HepG2 (cell line): ENCODE results near the gene ERCC5. TPM values are rescaled to one million over a fixed set of nuclear protein-coding genes. Genes with fewer than 3 reads are reported as not detected.

Experiments used
- ATAC-seq: fragments of 200-7000 bp; cut with Tn5 transposase; 3 replicates; pipeline ENCODE4 v1.9.1; 2020; ENCODE audit warnings: mild to moderate bottlenecking, moderate library complexity
- BruUV-seq: library from RNA; stranded (reverse); fragments of 400-500 nt; replicated peaks from 2 replicates; lab custom pipeline; 2021; lab: Mats Ljungman, UMichigan
- CTCF ChIA-PET: fragments of 300-600 bp; formaldehyde crosslinking; extraction: SDS; loops from one replicate; lab custom pipeline; 2021; ENCODE audit warnings: low total read pairs, inconsistent platforms, low intra/inter-chr PET ratio; lab: Yijun Ruan, JAX
- POLR2A ChIA-PET: fragments of 350-600 bp; sonication (Branson Sonifier 250); formaldehyde crosslinking; loops from one replicate; lab custom pipeline; 2020; ENCODE audit warnings: antibody characterized with exemption, inconsistent platforms; lab: Yijun Ruan, JAX
- DNase-seq: peaks from one replicate; pipeline ENCODE4 v3.0.0-alpha.2; 2015; ENCODE audit warnings: low spot score
- FAIRE-seq: peaks from 3 replicates; lab custom pipeline; 2011; peaks lifted over from hg19 to GRCh38; lab: Jason Lieb, UNC
- H2AFZ ChIP-seq: one replicate; pipeline ENCODE4 v1.6.1; 2011; ENCODE audit warnings: low read length, inconsistent platforms
- H3K27ac ChIP-seq: fragments of 300-600 bp; 3 replicates; pipeline ENCODE4 v1.8.0; 2011; ENCODE audit warnings: mixed run types, mild to moderate bottlenecking, mixed read lengths, low read length, inconsistent platforms; ENCODE audit not compliant: insufficient read depth; ENCODE audit errors: extremely low read length
- H3K27me3 ChIP-seq, 2 experiments: fragments of 200-600 bp in 1 of 2; 2 replicates in 1 of 2; 3 replicates in 1 of 2; pipeline versions ENCODE4 v1.6.0 to v1.8.0; 2011; ENCODE audit warnings: low read length in 2 of 2, mild to moderate bottlenecking in 2 of 2, moderate library complexity in 2 of 2, inconsistent platforms in 1 of 2; ENCODE audit not compliant: insufficient read depth in 2 of 2, control insufficient read depth in 1 of 2
- H3K36me3 ChIP-seq, 2 experiments: fragments of 200-600 bp in 1 of 2; replicated peaks in 1 of 2; 2 replicates in 1 of 2; 3 replicates in 1 of 2; pipeline versions ENCODE4 v1.5.1 to v1.8.0; 2011; ENCODE audit warnings: low read length in 2 of 2, inconsistent platforms in 1 of 2; ENCODE audit not compliant: insufficient read depth in 2 of 2, control insufficient read depth in 1 of 2
- H3K4me1 ChIP-seq: 2 replicates; pipeline ENCODE4 v1.5.1; 2012; ENCODE audit warnings: low read length, inconsistent platforms; ENCODE audit not compliant: insufficient read depth
- H3K4me2 ChIP-seq: 2 replicates; pipeline ENCODE4 v1.6.0; 2011; ENCODE audit warnings: low read depth, low read length, inconsistent platforms
- H3K4me3 ChIP-seq, 3 experiments: fragments of 200-600 bp in 1 of 3; sonication (generic), shearing (Covaris generic) in 1 of 3; replicated peaks in 1 of 3; 2 replicates each; pipeline ENCODE4 v1.5.1; 2011 to 2016; ENCODE audit warnings: low read length in 3 of 3, inconsistent platforms in 2 of 3, low read depth in 2 of 3, mild to moderate bottlenecking in 2 of 3, control low read depth in 1 of 3, mixed read lengths in 1 of 3; ENCODE audit not compliant: insufficient read depth in 1 of 3
- H3K79me2 ChIP-seq: one replicate; pipeline ENCODE4 v1.6.1; 2011; ENCODE audit warnings: low read length, inconsistent platforms; ENCODE audit not compliant: insufficient read depth
- H3K9ac ChIP-seq: 2 replicates; pipeline ENCODE4 v1.6.0; 2011; ENCODE audit warnings: mild to moderate bottlenecking, low read depth, low read length, inconsistent platforms; ENCODE audit not compliant: insufficient read depth
- H3K9me3 ChIP-seq: 2 replicates; pipeline ENCODE4 v1.5.1; 2012; ENCODE audit warnings: mild to moderate bottlenecking, low read length
- H4K20me1 ChIP-seq: 2 replicates; pipeline ENCODE4 v1.6.0; 2011; ENCODE audit warnings: inconsistent platforms, mild to moderate bottlenecking, low read length, moderate library complexity; ENCODE audit not compliant: insufficient read depth
- ARID3A ChIP-seq: IDR thresholded peaks from 2 replicates; pipeline ENCODE4 v1.6.1; 2012; ENCODE audit warnings: low read depth, low read length, improper control_type of control experiment
- CBX5 ChIP-seq: sonication (generic); formaldehyde crosslinking; IDR thresholded peaks from 2 replicates; pipeline ENCODE4 v1.4.0; 2020; ENCODE audit warnings: missing genetic modification reagents, borderline replicate concordance
- DPF2 ChIP-seq: sonication (generic); formaldehyde crosslinking; IDR thresholded peaks from 2 replicates; pipeline ENCODE4 v1.4.0; 2020; ENCODE audit warnings: mild to moderate bottlenecking, low read depth, missing genetic modification reagents, borderline replicate concordance
- HDAC2 ChIP-seq: sonication (generic); formaldehyde crosslinking; IDR thresholded peaks from 2 replicates; pipeline ENCODE4 v1.4.0; 2020; ENCODE audit warnings: missing genetic modification reagents
- NFKBIZ ChIP-seq: IDR thresholded peaks from 2 replicates; pipeline ENCODE4 v1.6.1; 2018; ENCODE audit warnings: missing genetic modification reagents, missing compliant biosample characterization
- TBL1XR1 ChIP-seq: fragments of 150-350 bp; IDR thresholded peaks from 2 replicates; pipeline ENCODE4 v1.6.1; 2014; ENCODE audit warnings: borderline replicate concordance, low read length; ENCODE audit not compliant: partially characterized antibody
- TBX3 ChIP-seq: fragments of 450-650 bp; IDR thresholded peaks from 2 replicates; pipeline ENCODE4 v1.6.1; 2017; ENCODE audit warnings: antibody characterized with exemption, mild to moderate bottlenecking, inconsistent platforms, borderline replicate concordance
- ZNF138 ChIP-seq: sonication (generic); formaldehyde crosslinking; IDR thresholded peaks from 2 replicates; pipeline ENCODE4 v1.5.0; 2020; ENCODE audit warnings: mild to moderate bottlenecking, low read depth, missing genetic modification reagents
- ZNF17 ChIP-seq: sonication (generic); formaldehyde crosslinking; IDR thresholded peaks from 2 replicates; pipeline ENCODE4 v1.5.0; 2020; ENCODE audit warnings: mild to moderate bottlenecking, missing genetic modification reagents
- ZNF644 ChIP-seq: IDR thresholded peaks from 2 replicates; pipeline ENCODE4 v1.6.1; 2016; ENCODE audit warnings: low read depth
- ZNF777 ChIP-seq: sonication (generic); formaldehyde crosslinking; IDR thresholded peaks from 2 replicates; pipeline ENCODE4 v1.4.0; 2020; ENCODE audit warnings: missing genetic modification reagents
- ZSCAN22 ChIP-seq: sonication (generic); formaldehyde crosslinking; IDR thresholded peaks from 2 replicates; pipeline ENCODE4 v1.4.0; 2020; ENCODE audit warnings: mild to moderate bottlenecking, missing genetic modification reagents
- WGBS: methylation state at CpG from one replicate; pipeline ENCODE4 v1.1.6; 2017; ENCODE audit warnings: low lambda C conversion rate; 5-methylcytosine and 5-hydroxymethylcytosine counted together
- in situ Hi-C: cut with HindIII; loops from 2 replicates; pipeline ENCODE4 v1.10.0; 2017; ENCODE audit warnings: low pct_unique_long_range_greater_than_20kb; ENCODE audit not compliant: extremely low pct_ligation_motif_present
- intact Hi-C: fragments of 100-400 bp; cut with micrococcal nuclease; formaldehyde crosslinking; loops from one replicate; pipeline ENCODE4 v1.10.0; 2022; ENCODE audit not compliant: unreplicated experiment
- polyA plus RNA-seq, 8 experiments: library from polyadenylated mRNA; depleted of rRNA in 3 of 8; stranded (reverse) in 7 of 8; unstranded in 1 of 8; fragments of >200 nt; fragmentation: Illumina TruSeq in 4 of 8; extraction: Trizol in 4 of 8; gene quantifications; 2 replicates each; pipeline versions ENCODE4 v1.2.1 to v1.2.3, GENCODE V29; 2011 to 2016; ENCODE audit warnings: low read depth in 4 of 8, missing spikeins in 1 of 8, mixed read lengths in 1 of 8; ENCODE audit not compliant: insufficient read depth in 1 of 8
- total RNA-seq, 5 experiments: library from RNA; depleted of rRNA; stranded (reverse); fragments of >200 nt; fragmentation: Illumina TruSeq; extraction: Trizol; gene quantifications; 2 replicates each; pipeline ENCODE4 v1.2.3, GENCODE V29; 2016; ENCODE audit warnings: low read depth in 1 of 5

The ERCC5 gene
- total and polyA plus RNA-seq, 2 of the 13 experiments (the other 11 are each of a cell fraction or from before 2014, with no cell fraction given): 12.9 to 35.5 TPM

DNA sequence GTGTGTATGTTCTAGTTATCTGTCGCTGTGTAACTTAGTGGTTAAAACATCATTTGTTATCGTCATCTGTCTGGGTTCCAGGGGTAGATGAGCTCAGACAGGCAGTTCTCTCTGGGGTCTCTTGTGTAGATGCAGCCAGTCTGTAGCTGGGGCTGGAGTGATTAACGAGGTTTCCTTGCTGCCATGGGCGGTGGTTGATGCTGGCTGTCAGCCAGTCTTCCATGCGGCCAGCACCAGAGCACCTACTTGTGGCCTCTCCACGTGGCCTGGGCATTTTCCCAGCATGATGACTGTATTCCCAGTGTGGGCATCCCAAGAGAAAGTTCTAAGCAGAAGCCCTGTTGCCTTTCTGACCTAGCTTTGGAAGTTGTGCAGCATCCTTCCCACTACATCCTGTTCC lies 10.7 kb downstream of the ERCC5 start (continued):
- TF ChIP-seq ZNF138 (CRISPR knock-in tag): no peak
- TF ChIP-seq, all 625 proteins: peak for 0

DNA sequence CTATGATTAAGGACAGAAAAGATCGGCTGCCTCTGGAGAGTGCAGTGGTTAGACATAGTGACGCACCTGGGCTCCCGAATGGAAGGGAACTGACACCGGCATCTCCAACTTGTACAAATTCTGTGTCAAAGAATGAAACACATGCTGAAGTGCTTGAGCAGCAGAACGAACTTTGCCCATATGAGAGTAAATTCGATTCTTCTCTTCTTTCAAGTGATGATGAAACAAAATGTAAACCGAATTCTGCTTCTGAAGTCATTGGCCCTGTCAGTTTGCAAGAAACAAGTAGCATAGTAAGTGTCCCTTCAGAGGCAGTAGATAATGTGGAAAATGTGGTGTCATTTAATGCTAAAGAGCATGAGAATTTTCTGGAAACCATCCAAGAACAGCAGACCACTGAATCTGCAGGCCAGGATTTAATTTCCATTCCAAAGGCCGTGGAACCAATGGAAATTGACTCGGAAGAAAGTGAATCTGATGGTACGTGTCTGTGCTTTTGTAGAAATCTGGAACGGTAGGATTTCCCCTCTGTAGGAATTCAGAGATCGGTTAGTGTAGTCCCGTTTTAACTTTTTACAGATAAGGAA lies 16.9 kb downstream of the ERCC5 start:
- WGBS: 95% methylated on average over 13 of the region's 13 CpGs

More for the DNA sequence above, 16.9 kb downstream of the ERCC5 start:
- H4K20me1 ChIP-seq: no peaks in the 10 kb centered on the region
- H3K79me2 ChIP-seq: no peaks in the 10 kb centered on the region
- BruUV-seq: no TSS peak
- TF ChIP-seq ZNF777 (CRISPR knock-in tag): no peak
- TF ChIP-seq TBX3: no peak
- TF ChIP-seq ZSCAN22 (CRISPR knock-in tag): no peak
- TF ChIP-seq NFKBIZ (CRISPR knock-in tag): no peak
- TF ChIP-seq ZNF17: no peak
- no peak for TF ChIP-seq DPF2 (CRISPR knock-in tag)
- TF ChIP-seq CBX5 (CRISPR knock-in tag): no peak
- TF ChIP-seq ZNF644: no peak
- TF ChIP-seq TBL1XR1: no peak
- no peak for TF ChIP-seq HDAC2 (CRISPR knock-in tag)
- TF ChIP-seq ARID3A: no peak
- no peaks in the 10 kb centered on the region for H3K4me1 ChIP-seq
- no peak overlapping the region for H3K4me3 ChIP-seq
- in situ Hi-C loops (no loop called here), intact Hi-C loops (no loop called here)
- POLR2A ChIA-PET: no interaction called here
- CTCF ChIA-PET: no interaction called here
- no peak for FAIRE-seq
- no peak overlapping the region for H3K9ac ChIP-seq
- H3K36me3 ChIP-seq: peaks cover 13 to 83% of the 10 kb centered on the region in 2 experiments
- H3K27me3 ChIP-seq: no peaks in the 10 kb centered on the region
- ATAC-seq: no peak
- no peak overlapping the region for H3K4me2 ChIP-seq
- no peak overlapping the region for H3K27ac ChIP-seq
- no peak overlapping the region for H2AFZ ChIP-seq
- no peak for DNase-seq
- H3K9me3 ChIP-seq: no peaks in the 10 kb centered on the region
